Endodermal cell (in vitro differentiated cells): Measurements from ENCODE around the gene DLK1. TPM values are rescaled to one million over a fixed set of nuclear protein-coding genes. Genes with fewer than 3 reads are reported as not detected.

Source experiments
- DNase-seq: peaks from one replicate; pipeline ENCODE4 v3.0.0-alpha.2; 2017
- H3K27ac ChIP-seq: 2 replicates; pipeline ENCODE4 v1.5.1; 2013; ENCODE audit warnings: mild to moderate bottlenecking, low read depth, low read length, moderate library complexity
- H3K27me3 ChIP-seq: 2 replicates; pipeline ENCODE4 v1.6.1; 2013; ENCODE audit warnings: mild to moderate bottlenecking, low read length, moderate library complexity; ENCODE audit not compliant: insufficient read depth, control insufficient read depth, poor library complexity, severe bottlenecking
- H3K36me3 ChIP-seq: 2 replicates; pipeline ENCODE4 v1.7.0; 2013; ENCODE audit warnings: mild to moderate bottlenecking, low read length, moderate library complexity; ENCODE audit not compliant: control insufficient read depth, insufficient read depth
- H3K4me1 ChIP-seq: one replicate; pipeline ENCODE4 v1.7.0; 2013; ENCODE audit warnings: low read length; ENCODE audit not compliant: control insufficient read depth, insufficient read depth
- H3K4me3 ChIP-seq: 2 replicates; pipeline ENCODE4 v1.5.1; 2013; ENCODE audit warnings: mild to moderate bottlenecking, low read length, moderate library complexity
- H3K9ac ChIP-seq: 2 replicates; pipeline ENCODE4 v1.6.1; 2013; ENCODE audit warnings: mild to moderate bottlenecking, low read length, moderate library complexity; ENCODE audit not compliant: poor library complexity, severe bottlenecking; ENCODE audit errors: extremely low read depth
- H3K9me3 ChIP-seq: 2 replicates; pipeline ENCODE4 v1.6.1; 2013; ENCODE audit warnings: mild to moderate bottlenecking, low read length, moderate library complexity; ENCODE audit not compliant: control insufficient read depth
- H3K27ac Mint-ChIP-seq: 2 replicates; pipeline ENCODE4 v1.8.0; 2020; ENCODE audit warnings: mixed read lengths
- H3K27me3 Mint-ChIP-seq: 2 replicates; pipeline ENCODE4 v1.8.0; 2021; ENCODE audit warnings: mild to moderate bottlenecking, mixed read lengths; ENCODE audit not compliant: insufficient read depth
- H3K36me3 Mint-ChIP-seq: 2 replicates; pipeline ENCODE4 v1.8.0; 2020; ENCODE audit warnings: low read depth, mixed read lengths
- H3K4me1 Mint-ChIP-seq: 2 replicates; pipeline ENCODE4 v1.8.0; 2020; ENCODE audit warnings: mixed read lengths
- H3K4me3 Mint-ChIP-seq: 2 replicates; pipeline ENCODE4 v1.8.0; 2020; ENCODE audit warnings: mild to moderate bottlenecking, moderate library complexity, mixed read lengths
- H3K9me3 Mint-ChIP-seq: 2 replicates; pipeline ENCODE4 v1.8.0; 2020; ENCODE audit warnings: mild to moderate bottlenecking, mixed read lengths
- WGBS, 2 experiments: methylation state at CpG; one replicate each; pipeline versions ENCODE4 v1.1.5 to v1.1.7; 2013; ENCODE audit warnings: missing lambda C conversion rate in 2 of 2, mixed read lengths in 1 of 2; ENCODE audit not compliant: insufficient coverage in 1 of 2, insufficient read length in 1 of 2; 5-methylcytosine and 5-hydroxymethylcytosine counted together
- total RNA-seq, 2 donors: library from RNA; stranded (reverse); fragmentation: NEBNext Ultra II Directional in 1 of 2; extraction: Animal tissue kit (Norgen Biotek cat#: 25700) in 1 of 2; gene quantifications; 2 replicates in 1 of 2; 3 replicates in 1 of 2; pipeline ENCODE4 v1.2.1, GENCODE V29; 2021
- TF ChIP-seq, protein P1 (sequence below): fragments of 200-600 bp; sonication (generic); conservative IDR thresholded peaks from 2 replicates; pipeline ENCODE4 v1.5.0; 2021; ENCODE audit warnings: antibody characterized with exemption, mild to moderate bottlenecking

The DLK1 gene
- total RNA-seq, 2 donors from 2014 or later = 78.3 to 117 TPM

DNA sequence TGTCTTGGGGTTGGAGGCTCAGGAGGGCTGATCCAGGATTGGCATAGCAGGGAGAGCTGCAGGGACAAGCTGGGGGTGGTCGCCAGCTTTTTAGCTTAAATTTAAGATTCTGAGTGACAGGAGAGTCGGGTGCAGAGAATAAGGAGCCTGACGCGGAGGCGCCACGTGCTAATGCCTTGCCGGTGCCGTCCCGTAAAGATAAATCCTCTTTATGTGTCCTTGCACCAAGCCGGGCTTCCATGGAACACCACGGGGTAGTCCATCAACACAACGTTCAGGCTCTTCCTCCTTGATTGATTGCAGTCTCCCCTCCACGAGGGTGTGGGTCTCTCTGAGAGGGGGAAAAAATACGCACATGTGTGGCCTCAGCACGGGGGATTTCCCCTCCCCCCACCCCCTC is 3.9 kb downstream of the DLK1 start:
- no peaks in the 10 kb centered on the region for H3K36me3 ChIP-seq

DNA sequence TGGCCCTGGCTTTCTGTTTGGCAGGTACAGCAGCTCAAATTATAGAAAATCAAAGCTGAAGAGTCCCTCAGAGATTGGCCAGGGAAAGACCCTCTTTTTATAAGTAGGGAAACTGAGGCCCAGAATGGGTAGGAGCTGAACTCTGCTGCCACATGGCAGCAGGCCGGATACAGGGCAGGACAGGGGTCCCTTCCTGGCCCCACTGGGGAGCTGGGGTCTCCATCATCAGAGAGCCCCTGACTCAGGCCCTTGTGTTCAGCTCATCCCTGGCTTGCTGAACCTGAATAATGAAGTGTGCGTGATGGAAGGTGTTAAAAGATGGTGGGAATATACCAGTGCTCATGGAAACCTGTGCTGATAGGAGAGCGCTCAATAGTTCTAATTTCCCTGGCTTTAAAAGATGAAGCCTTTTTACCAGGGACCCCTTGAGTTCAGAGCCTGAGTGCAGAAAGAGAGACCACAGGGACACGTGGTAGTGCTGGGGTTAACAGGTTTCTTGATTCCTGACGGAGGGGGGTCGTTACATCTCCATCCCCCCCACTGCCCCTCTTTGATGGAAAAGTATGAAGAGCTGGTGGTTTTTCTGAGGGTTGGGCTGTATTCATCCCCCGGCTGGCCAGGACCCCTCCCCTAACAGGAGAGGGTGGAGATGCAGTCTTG is 4.4 kb downstream of the DLK1 start:
- Mint-ChIP-seq H3K27ac (no peak overlapping the region), H3K9me3 (no peaks in the 10 kb centered on the region), H3K27me3 (peaks cover 30% of the 10 kb centered on the region), H3K4me1 (peaks cover 26% of the 10 kb centered on the region), H3K36me3 (peaks cover 12% of the 10 kb centered on the region), H3K4me3 (no peak overlapping the region)
- H3K27me3 ChIP-seq = peaks cover 28% of the 10 kb centered on the region
- H3K36me3 ChIP-seq = no peaks in the 10 kb centered on the region
- H3K9ac ChIP-seq = no peak overlapping the region
- TF ChIP-seq, protein P1, sequence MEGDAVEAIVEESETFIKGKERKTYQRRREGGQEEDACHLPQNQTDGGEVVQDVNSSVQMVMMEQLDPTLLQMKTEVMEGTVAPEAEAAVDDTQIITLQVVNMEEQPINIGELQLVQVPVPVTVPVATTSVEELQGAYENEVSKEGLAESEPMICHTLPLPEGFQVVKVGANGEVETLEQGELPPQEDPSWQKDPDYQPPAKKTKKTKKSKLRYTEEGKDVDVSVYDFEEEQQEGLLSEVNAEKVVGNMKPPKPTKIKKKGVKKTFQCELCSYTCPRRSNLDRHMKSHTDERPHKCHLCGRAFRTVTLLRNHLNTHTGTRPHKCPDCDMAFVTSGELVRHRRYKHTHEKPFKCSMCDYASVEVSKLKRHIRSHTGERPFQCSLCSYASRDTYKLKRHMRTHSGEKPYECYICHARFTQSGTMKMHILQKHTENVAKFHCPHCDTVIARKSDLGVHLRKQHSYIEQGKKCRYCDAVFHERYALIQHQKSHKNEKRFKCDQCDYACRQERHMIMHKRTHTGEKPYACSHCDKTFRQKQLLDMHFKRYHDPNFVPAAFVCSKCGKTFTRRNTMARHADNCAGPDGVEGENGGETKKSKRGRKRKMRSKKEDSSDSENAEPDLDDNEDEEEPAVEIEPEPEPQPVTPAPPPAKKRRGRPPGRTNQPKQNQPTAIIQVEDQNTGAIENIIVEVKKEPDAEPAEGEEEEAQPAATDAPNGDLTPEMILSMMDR = no peak
- H3K9me3 ChIP-seq = no peaks in the 10 kb centered on the region
- no peak overlapping the region for H3K4me3 ChIP-seq
- no peaks in the 10 kb centered on the region for H3K4me1 ChIP-seq
- WGBS, 2 experiments = 78 to 90% methylated on average over 4 to 5 of the region's 7 CpGs
- no peak overlapping the region for H3K27ac ChIP-seq
- DNase-seq = no peak

More for the DNA sequence above, 3.9 kb downstream of the DLK1 start:
- 71 to 76% methylated on average over 4 to 13 of the region's 15 CpGs for WGBS, 2 experiments
- peaks cover 33% of the 10 kb centered on the region for H3K27me3 ChIP-seq
- no peak for DNase-seq
- H3K9me3 Mint-ChIP-seq = no peaks in the 10 kb centered on the region
- H3K27me3 Mint-ChIP-seq = peaks cover 36% of the 10 kb centered on the region
- H3K27ac Mint-ChIP-seq = no peak overlapping the region
- H3K9ac ChIP-seq = no peak overlapping the region
- H3K36me3 Mint-ChIP-seq = peaks cover 12% of the 10 kb centered on the region
- no peak overlapping the region for H3K4me3 ChIP-seq
- H3K9me3 ChIP-seq = no peaks in the 10 kb centered on the region
- H3K4me1 ChIP-seq = no peaks in the 10 kb centered on the region
- peaks cover 26% of the 10 kb centered on the region for H3K4me1 Mint-ChIP-seq
- H3K4me3 Mint-ChIP-seq = no peak overlapping the region
- no peak overlapping the region for H3K27ac ChIP-seq
- TF ChIP-seq, protein P1 = no peak

DNA sequence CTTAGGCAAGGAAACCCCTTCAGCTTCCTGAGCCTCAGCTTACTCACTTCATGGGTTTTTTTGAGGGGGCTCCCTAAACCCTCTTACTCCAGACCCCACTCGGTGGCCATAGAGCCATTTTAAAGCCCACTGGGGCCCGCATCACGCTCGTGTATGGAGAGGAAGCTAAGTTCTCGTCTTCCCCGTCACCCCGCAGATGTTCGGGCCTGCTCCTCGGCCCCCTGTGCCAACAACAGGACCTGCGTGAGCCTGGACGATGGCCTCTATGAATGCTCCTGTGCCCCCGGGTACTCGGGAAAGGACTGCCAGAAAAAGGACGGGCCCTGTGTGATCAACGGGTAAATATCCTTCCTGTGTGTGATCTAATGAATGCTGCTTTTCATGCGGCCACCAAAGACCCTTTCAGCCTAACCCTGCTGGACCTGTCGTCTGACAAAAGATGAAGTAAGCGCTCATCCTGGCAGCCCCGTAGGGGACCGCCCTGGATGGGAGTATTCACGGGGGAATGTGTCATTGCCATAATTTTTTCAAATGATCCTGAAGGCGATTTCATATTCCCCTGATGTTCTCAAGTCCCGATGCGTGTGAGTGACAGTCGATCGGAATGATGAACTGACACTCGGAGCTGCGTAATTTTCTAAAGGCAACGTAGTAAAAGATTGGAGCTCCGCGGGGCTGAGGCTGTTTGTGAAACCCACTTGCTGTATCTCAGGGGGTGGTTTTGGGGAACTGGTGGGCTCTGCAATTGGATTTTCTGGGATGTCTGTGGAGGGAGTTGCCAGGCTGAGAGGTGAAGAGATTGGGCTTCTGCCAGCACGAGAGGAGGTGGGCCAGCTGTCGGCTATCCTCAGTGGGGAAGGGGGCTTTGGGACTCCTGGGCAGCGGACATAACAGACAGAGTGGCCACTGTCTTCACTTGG is 5.4 kb downstream of the DLK1 start:
- no peaks in the 10 kb centered on the region for H3K4me1 ChIP-seq
- H3K27me3 Mint-ChIP-seq = peaks cover 24% of the 10 kb centered on the region
- no peak overlapping the region for H3K4me3 Mint-ChIP-seq
- no peaks in the 10 kb centered on the region for H3K9me3 ChIP-seq
- peaks cover 20% of the 10 kb centered on the region for H3K27me3 ChIP-seq
- TF ChIP-seq, protein P1 = no peak
- H3K36me3 Mint-ChIP-seq = peaks cover 14% of the 10 kb centered on the region
- DNase-seq = no peak
- H3K27ac ChIP-seq = no peak overlapping the region
- no peak overlapping the region for H3K9ac ChIP-seq
- WGBS, 2 experiments = 82 to 87% methylated on average over 29 to 34 of the region's 34 CpGs
- H3K36me3 ChIP-seq = no peaks in the 10 kb centered on the region
- H3K9me3 Mint-ChIP-seq = no peaks in the 10 kb centered on the region
- no peak overlapping the region for H3K4me3 ChIP-seq
- H3K27ac Mint-ChIP-seq = no peak overlapping the region
- peaks cover 26% of the 10 kb centered on the region for H3K4me1 Mint-ChIP-seq
